Retina (tissue), 1 donor: ENCODE results near the gene NHP2.

ENCODE experiments used
- DNase-seq: peaks from one replicate; pipeline ENCODE4 v3.0.0-alpha.2; 2016

NHP2 gene

DNA sequence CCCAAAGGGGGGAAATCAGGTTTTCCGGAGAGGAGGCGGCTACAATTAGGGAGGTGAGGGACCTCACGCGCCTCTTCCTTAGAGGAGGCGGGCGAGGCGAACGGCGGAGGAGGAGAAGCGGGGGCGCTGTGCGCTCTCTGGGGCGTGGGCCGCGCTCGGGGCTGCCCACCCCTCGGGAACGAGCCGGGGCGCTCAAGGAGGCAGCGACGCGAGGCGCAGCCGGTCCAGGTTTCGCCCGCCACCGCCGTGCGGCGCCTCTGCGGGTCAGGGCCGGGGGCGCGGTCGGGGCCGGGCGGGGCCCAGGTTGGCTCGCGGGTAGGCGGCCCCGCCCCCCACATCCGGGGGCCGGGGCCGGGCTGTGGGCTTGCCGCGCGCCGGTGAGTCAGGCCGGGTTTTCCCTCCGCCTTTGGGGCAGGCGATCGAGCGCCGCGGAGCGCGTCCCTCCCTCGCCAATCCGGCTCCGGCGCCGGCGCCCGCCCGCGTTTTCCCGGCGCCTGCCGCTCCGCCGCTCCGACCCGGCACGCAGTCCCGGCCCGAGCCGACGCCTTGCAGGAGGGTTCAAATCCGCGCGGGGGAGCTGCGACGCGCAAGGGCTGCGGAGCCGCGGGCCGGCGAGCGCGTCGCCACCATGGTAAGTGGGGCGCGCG lies 40.4 kb downstream of the NHP2 start, which contains the start of gene N4BP3:
TSS of gene N4BP3 (plus strand) at position 392 of the 647 bp plus-strand sequence. CDS start 6,052 bp downstream, outside the sequence.
- peak; percentile 79 for DNase-seq

DNA sequence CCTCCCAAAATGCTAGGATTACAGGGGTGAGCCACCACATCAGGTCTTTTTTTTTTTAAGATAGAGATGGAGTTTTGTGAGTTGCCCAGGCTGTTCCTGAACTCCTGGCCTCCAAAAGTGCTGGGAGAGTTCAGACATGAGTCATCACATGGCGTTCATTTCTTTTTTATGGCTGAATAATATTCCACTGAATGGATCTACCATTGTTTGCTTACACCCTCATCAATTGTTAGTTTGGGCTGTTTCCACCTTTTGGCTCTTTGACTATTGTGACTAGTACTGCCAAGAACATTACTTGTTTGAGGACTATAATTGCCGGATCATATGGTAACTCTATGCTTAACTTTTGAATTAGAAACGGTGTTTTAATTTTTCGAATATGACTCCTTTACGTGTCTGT lies 41.1 kb downstream of the NHP2 start:
- no peak for DNase-seq

DNA sequence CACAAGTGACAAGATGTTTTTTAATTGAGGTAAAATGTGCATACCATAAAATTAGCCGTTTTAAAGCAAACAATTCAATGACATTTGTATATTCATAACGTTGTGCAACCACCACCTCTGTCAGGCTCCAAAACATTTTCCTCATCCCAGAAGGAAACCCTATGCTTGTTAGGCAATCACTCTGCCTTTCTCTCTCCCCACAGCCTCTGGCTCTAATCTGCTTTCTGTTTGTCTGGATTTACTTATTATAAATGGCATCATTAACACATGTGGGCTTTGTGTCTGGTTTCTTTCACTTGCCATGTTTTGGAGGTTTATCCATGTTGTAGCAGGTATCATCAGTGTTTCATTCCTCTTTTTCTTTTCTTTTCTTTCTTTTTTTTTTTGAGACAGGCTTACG lies 41.8 kb downstream of the NHP2 start:
- no peak for DNase-seq

DNA sequence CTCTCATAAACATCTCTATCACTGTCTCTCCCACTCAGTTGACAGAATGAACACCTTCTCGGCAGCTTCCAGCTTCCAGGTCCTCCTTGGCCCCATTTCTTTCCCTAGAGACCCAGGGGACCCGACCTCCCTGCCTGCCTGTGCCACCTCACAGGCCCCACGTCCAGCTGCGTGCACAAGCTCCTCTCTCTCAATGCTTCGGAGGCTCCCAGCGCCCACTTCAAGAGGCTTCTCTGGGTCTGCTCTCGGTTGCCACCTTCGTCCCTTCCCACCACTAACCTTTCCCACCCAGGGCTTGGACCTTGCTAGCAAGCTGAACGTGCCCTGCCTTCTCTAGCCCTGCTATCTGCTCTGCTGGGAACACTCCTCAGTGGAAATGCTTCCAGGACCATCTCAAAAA lies 43.2 kb downstream of the NHP2 start:
- DNase-seq: no peak

DNA sequence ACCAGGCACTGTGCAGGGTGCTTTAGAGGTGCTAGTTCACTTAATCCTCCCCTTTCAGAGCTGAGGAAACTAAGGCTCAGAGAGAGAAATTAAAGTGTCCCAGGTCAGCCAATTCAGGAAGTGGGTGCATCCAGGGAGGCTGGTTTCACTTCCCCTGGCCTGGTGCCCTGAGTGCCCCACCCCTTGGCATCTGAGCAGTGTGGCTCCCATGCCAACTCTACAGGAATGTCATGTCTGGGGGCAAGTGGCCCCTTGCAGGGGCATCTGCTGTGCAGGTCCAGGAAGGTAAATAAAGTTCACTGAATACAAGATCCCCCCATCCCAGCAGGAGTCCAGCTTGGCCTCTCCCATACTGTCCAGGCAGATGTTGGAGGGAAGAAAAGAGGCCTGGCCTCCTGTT lies 44.7 kb downstream of the NHP2 start:
- DNase-seq: no peak

DNA sequence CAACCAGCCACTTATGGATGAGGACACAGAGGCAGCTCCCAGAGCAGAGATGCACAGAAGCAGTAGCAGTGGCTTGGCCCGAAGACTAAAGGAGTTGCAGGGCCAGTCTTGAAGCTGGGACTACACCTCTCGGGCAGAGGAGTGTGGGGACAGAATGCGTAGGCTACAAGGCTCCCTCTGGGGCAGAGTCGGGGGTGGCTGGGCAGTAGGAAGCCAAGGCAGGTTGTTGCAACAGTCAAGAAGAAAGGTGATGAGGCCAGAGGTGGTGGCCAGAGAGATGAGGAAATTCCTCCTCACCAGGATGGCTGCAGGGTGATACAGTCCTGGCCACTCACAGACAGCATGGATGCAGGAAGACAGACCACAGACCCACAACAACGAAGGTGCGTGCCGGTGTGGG lies 45.2 kb downstream of the NHP2 start:
- no peak for DNase-seq

DNA sequence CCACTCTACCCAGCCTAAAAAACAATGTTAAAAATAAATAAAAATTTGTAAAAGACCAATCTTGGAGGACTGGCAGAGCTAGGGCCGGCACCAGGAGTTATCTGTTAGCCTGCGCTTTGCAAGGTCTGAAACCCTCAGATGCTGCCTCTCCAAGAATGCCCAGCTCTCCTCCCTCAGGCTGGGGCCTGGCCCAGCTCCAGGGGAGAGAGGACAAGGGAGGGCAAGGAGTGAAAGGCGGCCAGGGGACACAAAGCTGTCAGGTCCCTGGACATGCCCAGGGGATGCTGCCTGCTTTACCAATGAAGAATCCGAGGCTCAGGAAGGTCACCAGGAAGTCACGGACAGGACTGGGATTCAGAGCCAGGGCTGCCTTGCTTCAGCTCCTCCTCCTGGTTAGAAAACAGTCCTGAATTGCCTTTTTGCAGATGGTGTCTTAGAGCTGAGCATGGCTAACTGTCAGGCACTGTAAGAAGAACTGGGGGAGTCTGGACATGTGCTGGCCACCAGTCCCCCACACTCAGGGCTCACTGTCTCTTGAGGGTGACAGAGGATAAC lies 45.9 kb downstream of the NHP2 start:
- DNase-seq: peak; percentile 47

DNA sequence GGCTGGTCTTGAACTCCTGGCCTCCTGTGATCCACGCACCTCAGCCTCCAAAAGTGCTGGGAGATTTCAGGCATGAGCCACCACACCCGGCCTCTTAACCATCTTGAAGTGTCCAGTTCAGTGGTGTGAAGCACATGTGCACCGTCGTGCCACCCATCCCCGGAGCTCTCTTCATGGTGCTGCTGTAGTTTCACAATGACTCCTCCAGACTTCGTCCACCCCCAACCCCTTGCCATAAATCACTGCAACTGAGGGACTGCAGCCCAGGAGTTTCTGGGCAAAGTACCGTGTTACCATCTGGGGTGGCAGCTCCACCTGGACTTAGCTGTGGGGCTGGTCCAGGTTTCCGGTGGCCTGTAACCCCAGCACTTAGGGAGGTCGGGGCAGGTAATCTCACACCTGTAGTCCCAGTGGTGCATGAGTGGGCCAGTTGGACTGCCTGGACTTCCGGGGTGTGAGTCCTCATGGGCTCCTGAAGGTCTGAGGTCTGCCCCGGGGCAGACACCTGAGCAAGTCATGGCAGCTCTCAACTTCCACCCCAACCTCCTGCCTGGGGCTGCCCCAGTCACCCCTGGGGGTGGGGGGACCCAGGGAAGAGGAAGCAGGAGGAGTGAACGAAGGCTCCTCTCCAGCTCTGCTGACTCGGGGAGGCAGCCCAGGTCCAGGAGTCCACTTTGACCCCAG lies 47.0 kb downstream of the NHP2 start:
- no peak for DNase-seq

DNA sequence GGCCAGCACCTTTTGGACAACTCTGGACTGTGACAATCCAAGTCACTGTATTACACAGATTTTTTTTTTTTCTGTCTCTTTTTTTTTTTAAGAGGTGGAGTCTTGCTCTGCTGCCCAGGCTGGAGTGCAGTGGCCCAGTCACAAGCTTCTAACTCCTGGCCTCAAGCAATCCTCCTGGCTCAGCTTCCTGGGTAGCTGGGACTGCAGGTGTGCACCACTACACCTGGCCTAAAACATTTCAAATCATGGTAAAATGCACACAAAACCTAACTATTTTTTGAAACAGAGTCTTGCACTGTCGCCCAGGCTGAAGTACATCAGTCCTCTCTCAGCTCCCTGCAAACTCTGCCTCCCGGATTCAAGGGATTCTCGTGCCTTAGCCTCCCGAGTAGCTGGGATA lies 47.6 kb downstream of the NHP2 start:
- no peak for DNase-seq

DNA sequence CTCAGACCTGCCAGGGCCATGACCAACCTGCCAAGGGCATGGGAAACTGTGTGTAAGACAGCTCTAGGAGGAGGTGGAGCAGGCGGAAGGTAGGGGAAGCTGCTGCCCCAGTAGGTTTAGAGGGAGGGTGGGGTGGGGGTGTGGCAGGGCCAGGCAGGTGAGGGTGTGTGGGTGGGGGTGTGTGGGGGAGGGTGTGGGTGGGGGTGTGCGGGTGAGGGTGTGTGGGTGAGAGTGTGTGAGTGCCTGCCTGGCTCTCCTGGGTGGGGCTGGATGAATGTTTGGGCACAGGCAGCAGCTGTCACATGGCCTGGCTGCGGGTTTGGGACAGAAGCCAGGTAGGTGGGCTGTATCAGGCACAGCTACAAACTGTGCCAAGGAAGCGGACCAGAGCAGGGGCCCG lies 49.2 kb downstream of the NHP2 start:
- DNase-seq: no peak

DNA sequence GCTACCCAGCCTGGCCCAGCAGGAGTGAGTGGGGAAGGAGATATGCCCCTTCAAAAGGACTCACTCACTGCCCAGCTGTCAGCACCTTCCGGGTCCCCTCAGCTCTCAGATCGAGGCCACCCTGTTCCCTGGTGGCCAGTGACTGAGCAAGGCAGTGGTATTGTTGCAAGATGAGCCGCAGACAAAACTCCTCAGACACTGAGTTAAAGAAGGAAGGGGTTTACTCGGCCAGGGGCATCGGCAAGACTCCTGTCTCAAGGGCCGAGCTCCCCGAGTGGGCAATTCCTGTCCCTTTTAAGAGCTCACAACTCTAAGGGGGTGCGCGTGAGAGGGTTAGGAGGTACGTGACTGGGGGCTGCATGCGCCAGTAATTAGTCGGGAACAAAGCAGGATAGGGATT lies 50.1 kb downstream of the NHP2 start:
- DNase-seq: no peak
